WTC11 (cell line): ENCODE results near the gene FRS3. TPM values are rescaled to one million over a fixed set of nuclear protein-coding genes. Genes with fewer than 3 reads are reported as not detected.

ENCODE experiments used
- ATAC-seq: fragments of 200-7000 bp; cut with Tn5 transposase; 2 replicates; pipeline ENCODE4 v1.10.0; 2021; ENCODE audit warnings: mild to moderate bottlenecking, moderate library complexity
- CTCF ChIA-PET: fragments of 300-600 bp; sonication (Branson Sonifier 250); formaldehyde crosslinking; loops from one replicate; lab custom pipeline; 2021; ENCODE audit warnings: antibody characterized with exemption; lab: Charles Lee
- POLR2A ChIA-PET: fragments of 350-600 bp; sonication (Branson Sonifier 250); formaldehyde crosslinking; loops from one replicate; lab custom pipeline; 2021; ENCODE audit warnings: antibody characterized with exemption; lab: Charles Lee
- DNase-seq: peaks from one replicate; pipeline ENCODE4 v3.0.0; 2021; ENCODE audit warnings: low spot score
- H3K27ac Mint-ChIP-seq: 2 replicates; pipeline ENCODE4 v1.8.0; 2021; ENCODE audit warnings: mixed read lengths
- H3K27me3 Mint-ChIP-seq: 2 replicates; pipeline ENCODE4 v1.8.0; 2021; ENCODE audit warnings: low read depth, mild to moderate bottlenecking, moderate library complexity, mixed read lengths
- H3K36me3 Mint-ChIP-seq: 2 replicates; pipeline ENCODE4 v1.8.0; 2021; ENCODE audit warnings: mixed read lengths
- H3K4me1 Mint-ChIP-seq: 2 replicates; pipeline ENCODE4 v1.8.0; 2022; ENCODE audit warnings: mixed read lengths
- H3K4me3 Mint-ChIP-seq: 2 replicates; pipeline ENCODE4 v1.8.0; 2021; ENCODE audit warnings: mild to moderate bottlenecking, moderate library complexity, mixed read lengths
- H3K9me3 Mint-ChIP-seq: 2 replicates; pipeline ENCODE4 v1.8.0; 2021; ENCODE audit warnings: mixed read lengths
- CREM ChIP-seq: sonication (generic); formaldehyde crosslinking; IDR thresholded peaks from 2 replicates; pipeline ENCODE4 v1.8.1; 2022; ENCODE audit warnings: mild to moderate bottlenecking, missing genetic modification reagents, moderate library complexity
- CTCF ChIP-seq: fragments of 200-600 bp; IDR thresholded peaks from 2 replicates; pipeline ENCODE4 v1.8.0; 2022; ENCODE audit warnings: antibody characterized with exemption
- ELF4 ChIP-seq: sonication (generic); formaldehyde crosslinking; IDR thresholded peaks from 2 replicates; pipeline ENCODE4 v1.8.1; 2022; ENCODE audit warnings: low read depth, mild to moderate bottlenecking, moderate library complexity, missing genetic modification reagents
- GRHL2 ChIP-seq: fragments of 250-450 bp; sonication (Bioruptor Pico); IDR thresholded peaks from 2 replicates; pipeline ENCODE4 v1.8.0; 2022; ENCODE audit warnings: mild to moderate bottlenecking, moderate library complexity; ENCODE audit not compliant: insufficient replicate concordance, severe bottlenecking
- HMGA2 ChIP-seq: fragments of 250-450 bp; sonication (Bioruptor Pico); IDR thresholded peaks from 2 replicates; pipeline ENCODE4 v1.4.0; 2021; ENCODE audit warnings: mild to moderate bottlenecking, moderate library complexity
- IRF1 ChIP-seq: sonication (generic); formaldehyde crosslinking; IDR thresholded peaks from 2 replicates; pipeline ENCODE4 v1.8.0; 2023; ENCODE audit warnings: missing genetic modification reagents
- MYBL2 ChIP-seq: sonication (generic); formaldehyde crosslinking; IDR thresholded peaks from 2 replicates; pipeline ENCODE4 v1.8.1; 2023; ENCODE audit warnings: mild to moderate bottlenecking, moderate library complexity, missing genetic modification reagents
- PREB ChIP-seq: sonication (generic); formaldehyde crosslinking; IDR thresholded peaks from 2 replicates; pipeline ENCODE4 v1.8.1; 2022; ENCODE audit warnings: mild to moderate bottlenecking, missing genetic modification reagents, moderate library complexity, borderline replicate concordance
- PRRX2 ChIP-seq: fragments of 250-450 bp; sonication (Bioruptor Pico); IDR thresholded peaks from 2 replicates; pipeline ENCODE4 v1.8.0; 2021; ENCODE audit warnings: mild to moderate bottlenecking
- ZMAT4 ChIP-seq: fragments of 250-450 bp; sonication (Bioruptor Pico); IDR thresholded peaks from 2 replicates; pipeline ENCODE4 v1.9.0; 2021; ENCODE audit warnings: mild to moderate bottlenecking
- ZNF219 ChIP-seq: sonication (generic); formaldehyde crosslinking; IDR thresholded peaks from 2 replicates; pipeline ENCODE4 v1.8.0; 2023; ENCODE audit warnings: missing genetic modification reagents, mild to moderate bottlenecking, borderline replicate concordance
- ZNF396 ChIP-seq: fragments of 250-450 bp; sonication (Bioruptor Pico); IDR thresholded peaks from 2 replicates; pipeline ENCODE4 v1.8.0; 2021; ENCODE audit warnings: mild to moderate bottlenecking, moderate library complexity, borderline replicate concordance
- total RNA-seq: library from RNA; stranded (reverse); gene quantifications from 3 replicates; pipeline ENCODE4 v1.2.3, GENCODE V29; 2021
- TF ChIP-seq, protein P1 (sequence below): sonication (generic); formaldehyde crosslinking; IDR thresholded peaks from 2 replicates; pipeline ENCODE4 v1.8.1; 2022; ENCODE audit warnings: missing genetic modification reagents, borderline replicate concordance
- TF ChIP-seq, protein P2 (sequence below): fragments of 250-450 bp; sonication (Bioruptor Pico); IDR thresholded peaks from 2 replicates; pipeline ENCODE4 v1.9.0; 2021; ENCODE audit warnings: moderate library complexity, mild to moderate bottlenecking, inconsistent platforms, borderline replicate concordance
- TF ChIP-seq, protein P3 (sequence below): sonication (generic); formaldehyde crosslinking; IDR thresholded peaks from 2 replicates; pipeline ENCODE4 v1.8.0; 2023; ENCODE audit warnings: missing genetic modification reagents, mild to moderate bottlenecking, borderline replicate concordance
- TF ChIP-seq, protein P4 (sequence below): sonication (generic); formaldehyde crosslinking; IDR thresholded peaks from 2 replicates; pipeline ENCODE4 v1.8.0; 2022; ENCODE audit warnings: mild to moderate bottlenecking, missing genetic modification reagents

FRS3 gene
- total RNA-seq, 1 experiment from 2014 or later, result 7.8 TPM

DNA sequence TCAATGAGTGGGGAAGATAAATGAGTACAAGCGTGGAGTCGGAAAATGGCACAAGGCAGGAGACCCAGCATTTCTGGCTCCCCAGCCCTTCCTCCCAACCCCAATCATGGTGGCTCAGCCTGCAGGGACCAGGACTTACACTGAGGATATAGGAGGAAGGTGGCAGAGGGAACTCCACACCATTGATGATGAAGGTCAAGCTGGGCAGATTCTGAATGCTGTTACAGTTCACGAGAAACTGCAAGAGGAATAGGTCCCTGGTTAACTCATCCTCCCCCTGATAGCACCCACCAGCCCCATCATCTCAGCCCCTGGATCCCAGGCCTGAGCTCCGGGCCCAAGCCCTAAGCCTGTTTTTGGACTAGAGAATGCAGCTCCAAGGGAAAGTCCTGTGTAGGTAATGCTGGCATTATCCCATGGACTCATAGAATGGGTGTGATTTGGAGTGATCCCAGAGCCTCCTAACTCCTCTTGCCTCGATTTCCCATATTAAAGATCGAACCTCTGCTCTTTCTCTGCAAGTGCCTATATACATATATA is 42.0 kb downstream of the FRS3 start:
- Mint-ChIP-seq H3K27me3 (peaks cover 11% of the 10 kb centered on the region), H3K4me3 (no peak overlapping the region), H3K4me1 (peaks cover 20% of the 10 kb centered on the region), H3K36me3 (no peaks in the 10 kb centered on the region), H3K27ac (no peak overlapping the region), H3K9me3 (no peaks in the 10 kb centered on the region)
- ChIA-PET CTCF (interaction anchor here (1.3 to 1.6 kb wide), 2 partner anchors 38 to 546 kb away, joined by 3 read pairs; no protein-coding TSS in a partner anchor), POLR2A (interaction anchor here (0.6 kb wide), 1 partner anchor 184 kb away, joined by 4 read pairs; no protein-coding TSS in a partner anchor)
- no peak for ATAC-seq
- TF ChIP-seq ZNF396 (CRISPR knock-in tag) (no peak), HMGA2 (no peak), PRRX2 (no peak), MYBL2 (CRISPR knock-in tag) (no peak), GRHL2 (CRISPR knock-in tag) (no peak), CTCF (no peak), ELF4 (CRISPR knock-in tag) (no peak), PREB (CRISPR knock-in tag) (no peak)
- TF ChIP-seq, protein P1, sequence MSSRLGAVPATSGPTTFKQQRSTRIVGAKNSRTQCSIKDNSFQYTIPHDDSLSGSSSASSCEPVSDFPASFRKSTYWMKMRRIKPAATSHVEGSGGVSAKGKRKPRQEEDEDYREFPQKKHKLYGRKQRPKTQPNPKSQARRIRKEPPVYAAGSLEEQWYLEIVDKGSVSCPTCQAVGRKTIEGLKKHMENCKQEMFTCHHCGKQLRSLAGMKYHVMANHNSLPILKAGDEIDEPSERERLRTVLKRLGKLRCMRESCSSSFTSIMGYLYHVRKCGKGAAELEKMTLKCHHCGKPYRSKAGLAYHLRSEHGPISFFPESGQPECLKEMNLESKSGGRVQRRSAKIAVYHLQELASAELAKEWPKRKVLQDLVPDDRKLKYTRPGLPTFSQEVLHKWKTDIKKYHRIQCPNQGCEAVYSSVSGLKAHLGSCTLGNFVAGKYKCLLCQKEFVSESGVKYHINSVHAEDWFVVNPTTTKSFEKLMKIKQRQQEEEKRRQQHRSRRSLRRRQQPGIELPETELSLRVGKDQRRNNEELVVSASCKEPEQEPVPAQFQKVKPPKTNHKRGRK (CRISPR knock-in tag), result no peak
- DNase-seq, result no peak

DNA sequence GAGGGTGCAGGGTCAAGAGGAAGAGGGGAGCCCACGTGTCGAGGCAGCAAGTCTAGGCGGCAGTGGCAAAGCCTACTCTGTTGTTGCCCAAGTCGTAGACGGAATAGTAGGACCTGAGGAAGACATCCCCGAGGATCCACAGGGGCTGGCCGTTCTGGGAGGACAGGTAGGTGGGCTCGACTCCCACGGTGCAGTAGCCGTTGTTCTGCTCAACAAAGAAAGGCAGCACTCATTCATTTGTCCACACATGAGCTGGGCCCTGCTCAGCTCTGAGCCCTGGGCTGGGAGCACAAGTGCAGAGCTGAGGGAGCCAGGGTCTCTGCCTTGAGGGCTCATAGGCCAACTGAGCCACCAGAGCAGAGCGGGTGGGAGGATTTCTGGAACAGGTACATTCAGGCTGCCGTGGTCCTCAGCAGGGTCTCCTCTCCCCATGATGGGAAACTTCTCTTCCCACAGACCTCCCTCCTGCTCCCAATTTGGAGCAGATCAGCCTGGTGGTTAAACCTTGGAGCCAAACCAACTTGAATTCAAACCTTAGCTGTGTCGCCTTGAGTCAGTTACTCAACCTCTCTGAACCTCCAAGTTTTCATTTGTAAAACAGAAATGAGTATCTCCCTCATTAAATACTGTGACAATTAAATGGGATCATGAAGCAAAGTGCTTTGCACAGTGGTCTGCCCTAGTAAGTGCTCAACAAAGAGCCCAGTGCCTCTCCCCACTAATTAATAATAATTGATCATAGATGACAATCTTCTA is 42.7 kb downstream of the FRS3 start:
- CTCF ChIA-PET, result interaction anchor here (0.6 to 4.6 kb wide), 6 partner anchors 28 to 545 kb away, joined by 3 to 37 read pairs (median 4); partner anchors contain the start of gene TOMM6
- no peak overlapping the region for H3K4me3 Mint-ChIP-seq
- H3K4me1 Mint-ChIP-seq, result peaks cover 24% of the 10 kb centered on the region
- DNase-seq, result no peak
- ATAC-seq, result no peak
- H3K27ac Mint-ChIP-seq, result no peak overlapping the region
- TF ChIP-seq CTCF (no peak), ZNF219 (CRISPR knock-in tag) (no peak), CREM (CRISPR knock-in tag) (no peak), ZMAT4 (no peak), IRF1 (CRISPR knock-in tag) (no peak), MYBL2 (CRISPR knock-in tag) (no peak)
- TF ChIP-seq, protein P2, sequence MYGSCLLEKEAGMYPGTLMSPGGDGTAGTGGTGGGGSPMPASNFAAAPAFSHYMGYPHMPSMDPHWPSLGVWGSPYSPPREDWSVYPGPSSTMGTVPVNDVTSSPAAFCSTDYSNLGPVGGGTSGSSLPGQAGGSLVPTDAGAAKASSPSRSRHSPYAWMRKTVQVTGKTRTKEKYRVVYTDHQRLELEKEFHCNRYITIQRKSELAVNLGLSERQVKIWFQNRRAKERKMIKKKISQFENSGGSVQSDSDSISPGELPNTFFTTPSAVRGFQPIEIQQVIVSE, result no peak
- TF ChIP-seq, protein P3, sequence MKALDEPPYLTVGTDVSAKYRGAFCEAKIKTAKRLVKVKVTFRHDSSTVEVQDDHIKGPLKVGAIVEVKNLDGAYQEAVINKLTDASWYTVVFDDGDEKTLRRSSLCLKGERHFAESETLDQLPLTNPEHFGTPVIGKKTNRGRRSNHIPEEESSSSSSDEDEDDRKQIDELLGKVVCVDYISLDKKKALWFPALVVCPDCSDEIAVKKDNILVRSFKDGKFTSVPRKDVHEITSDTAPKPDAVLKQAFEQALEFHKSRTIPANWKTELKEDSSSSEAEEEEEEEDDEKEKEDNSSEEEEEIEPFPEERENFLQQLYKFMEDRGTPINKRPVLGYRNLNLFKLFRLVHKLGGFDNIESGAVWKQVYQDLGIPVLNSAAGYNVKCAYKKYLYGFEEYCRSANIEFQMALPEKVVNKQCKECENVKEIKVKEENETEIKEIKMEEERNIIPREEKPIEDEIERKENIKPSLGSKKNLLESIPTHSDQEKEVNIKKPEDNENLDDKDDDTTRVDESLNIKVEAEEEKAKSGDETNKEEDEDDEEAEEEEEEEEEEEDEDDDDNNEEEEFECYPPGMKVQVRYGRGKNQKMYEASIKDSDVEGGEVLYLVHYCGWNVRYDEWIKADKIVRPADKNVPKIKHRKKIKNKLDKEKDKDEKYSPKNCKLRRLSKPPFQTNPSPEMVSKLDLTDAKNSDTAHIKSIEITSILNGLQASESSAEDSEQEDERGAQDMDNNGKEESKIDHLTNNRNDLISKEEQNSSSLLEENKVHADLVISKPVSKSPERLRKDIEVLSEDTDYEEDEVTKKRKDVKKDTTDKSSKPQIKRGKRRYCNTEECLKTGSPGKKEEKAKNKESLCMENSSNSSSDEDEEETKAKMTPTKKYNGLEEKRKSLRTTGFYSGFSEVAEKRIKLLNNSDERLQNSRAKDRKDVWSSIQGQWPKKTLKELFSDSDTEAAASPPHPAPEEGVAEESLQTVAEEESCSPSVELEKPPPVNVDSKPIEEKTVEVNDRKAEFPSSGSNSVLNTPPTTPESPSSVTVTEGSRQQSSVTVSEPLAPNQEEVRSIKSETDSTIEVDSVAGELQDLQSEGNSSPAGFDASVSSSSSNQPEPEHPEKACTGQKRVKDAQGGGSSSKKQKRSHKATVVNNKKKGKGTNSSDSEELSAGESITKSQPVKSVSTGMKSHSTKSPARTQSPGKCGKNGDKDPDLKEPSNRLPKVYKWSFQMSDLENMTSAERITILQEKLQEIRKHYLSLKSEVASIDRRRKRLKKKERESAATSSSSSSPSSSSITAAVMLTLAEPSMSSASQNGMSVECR (CRISPR knock-in tag), result no peak
- TF ChIP-seq, protein P4, sequence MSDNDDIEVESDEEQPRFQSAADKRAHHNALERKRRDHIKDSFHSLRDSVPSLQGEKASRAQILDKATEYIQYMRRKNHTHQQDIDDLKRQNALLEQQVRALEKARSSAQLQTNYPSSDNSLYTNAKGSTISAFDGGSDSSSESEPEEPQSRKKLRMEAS (CRISPR knock-in tag), result no peak
- H3K36me3 Mint-ChIP-seq, result no peaks in the 10 kb centered on the region
- POLR2A ChIA-PET, result interaction anchor here (0.6 kb wide), 1 partner anchor 184 kb away, joined by 4 read pairs; no protein-coding TSS in a partner anchor
- peaks cover 14% of the 10 kb centered on the region for H3K27me3 Mint-ChIP-seq
- H3K9me3 Mint-ChIP-seq, result no peaks in the 10 kb centered on the region
